Activated T-cell treated with anti-CD3 and anti-CD28 coated beads for 24 hours (primary cell): Measurements from ENCODE around the gene MEG3.

Experiments used
- DNase-seq: peaks from one replicate; pipeline ENCODE4 v3.0.0-alpha.2; 2020; ENCODE audit warnings: low read depth

MEG3 gene

DNA sequence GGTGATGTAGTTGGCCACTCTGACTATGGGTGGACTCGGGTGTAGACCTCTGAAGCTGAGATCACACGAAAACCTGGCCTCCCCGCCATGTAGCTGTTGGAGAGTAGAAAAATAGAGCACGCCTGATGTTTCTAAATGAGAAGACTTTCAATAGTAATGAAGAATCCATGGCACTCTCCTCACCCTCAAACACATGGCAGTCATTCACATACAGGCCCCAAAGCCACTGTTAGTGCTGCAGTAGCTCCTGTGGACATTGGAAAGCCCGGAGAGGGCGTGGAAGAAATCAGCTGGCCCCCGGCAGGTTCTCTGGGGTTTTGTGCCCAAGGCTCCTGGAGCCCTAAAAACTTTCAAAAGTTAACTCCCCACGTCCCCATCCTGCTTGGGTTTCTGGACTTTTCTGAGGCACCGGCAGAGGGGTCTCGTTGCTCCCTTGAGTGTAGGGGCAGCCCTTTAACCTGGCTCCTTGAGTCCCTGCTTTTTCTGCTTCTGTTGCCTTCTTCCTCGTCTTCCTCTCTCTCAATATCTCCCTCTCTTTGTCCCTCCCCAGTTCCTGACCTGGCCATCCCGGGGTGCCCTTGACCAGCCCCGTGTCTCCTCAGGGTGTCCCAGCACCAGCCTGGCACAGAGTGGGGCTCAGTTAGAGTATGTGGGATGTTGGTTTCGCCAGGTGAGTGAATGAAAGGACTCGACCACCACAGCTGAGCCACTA is 8.3 kb downstream of the MEG3 start:
- no peak for DNase-seq

DNA sequence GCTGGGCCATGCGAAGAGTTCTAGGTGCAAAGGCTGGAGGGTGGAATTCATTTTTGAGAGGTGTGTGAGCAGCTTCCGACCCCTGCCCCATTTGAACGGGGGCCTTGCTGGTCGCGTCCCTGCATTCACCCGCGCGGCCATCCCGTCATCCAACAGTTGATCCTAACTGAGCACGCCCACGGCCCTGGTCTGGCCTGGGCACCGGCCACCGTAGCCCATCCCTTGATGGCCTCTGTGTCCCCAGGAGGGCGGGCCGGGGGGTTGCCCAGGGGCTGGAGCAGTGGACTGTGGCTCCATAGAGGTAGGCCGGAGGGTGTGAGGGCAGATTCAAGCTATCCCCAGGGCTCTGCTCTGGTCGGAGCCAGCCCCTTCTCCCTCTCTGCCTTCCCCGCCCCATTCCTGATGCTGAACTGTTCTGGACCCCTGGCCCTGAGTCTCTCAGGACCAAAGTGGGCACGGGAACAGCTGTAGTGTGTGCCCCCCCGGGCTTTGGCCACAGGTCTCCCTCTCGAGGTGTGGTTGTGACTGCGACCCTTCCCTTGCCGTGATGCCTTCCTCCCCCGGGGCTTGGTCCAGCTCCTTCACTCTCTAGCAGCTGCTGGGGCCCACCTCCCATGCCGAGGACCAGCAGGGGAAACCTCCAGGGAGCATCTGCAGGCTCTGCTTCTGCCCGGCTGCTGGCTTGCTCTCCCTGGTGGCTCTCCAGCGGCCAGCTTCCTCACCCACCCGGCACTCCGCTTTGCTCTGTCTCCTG is 9.1 kb downstream of the MEG3 start:
- DNase-seq, result no peak

DNA sequence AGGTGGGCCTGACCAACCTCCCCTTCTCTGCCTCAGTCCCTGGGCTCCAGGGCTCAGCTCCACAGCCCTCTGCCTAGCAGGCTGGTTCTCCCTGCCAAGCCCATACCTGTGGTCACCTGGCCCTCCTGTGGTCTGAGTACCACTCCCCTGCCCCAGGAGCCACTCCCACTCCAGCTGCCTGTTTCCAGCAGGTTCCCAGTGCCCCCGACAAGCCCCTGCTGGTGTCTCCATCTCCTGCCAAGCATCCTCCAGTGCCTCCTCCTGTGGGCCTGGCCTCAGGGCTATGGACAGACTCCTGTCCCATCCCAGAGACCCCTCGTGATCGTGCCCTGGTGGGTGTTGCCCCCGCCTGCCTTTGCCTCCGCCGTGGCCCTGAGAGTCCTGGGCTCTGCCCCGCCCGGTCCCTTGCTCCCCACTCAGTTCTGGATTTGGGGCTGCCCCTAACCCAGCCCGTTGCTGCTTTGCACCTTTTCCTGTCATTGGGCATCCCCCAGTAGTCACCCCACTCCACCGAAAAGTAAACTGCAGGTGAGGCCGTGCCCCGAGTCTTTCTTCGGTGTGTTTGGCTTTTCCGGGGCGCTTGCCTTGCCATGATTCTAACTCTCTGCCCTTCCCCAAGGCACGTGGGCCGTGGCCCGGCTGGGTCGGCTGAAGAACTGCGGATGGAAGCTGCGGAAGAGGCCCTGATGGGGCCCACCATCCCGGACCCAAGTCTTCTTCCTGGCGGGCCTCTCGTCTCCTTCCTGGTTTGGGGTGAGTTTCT is 9.8 kb downstream of the MEG3 start:
- no peak for DNase-seq

DNA sequence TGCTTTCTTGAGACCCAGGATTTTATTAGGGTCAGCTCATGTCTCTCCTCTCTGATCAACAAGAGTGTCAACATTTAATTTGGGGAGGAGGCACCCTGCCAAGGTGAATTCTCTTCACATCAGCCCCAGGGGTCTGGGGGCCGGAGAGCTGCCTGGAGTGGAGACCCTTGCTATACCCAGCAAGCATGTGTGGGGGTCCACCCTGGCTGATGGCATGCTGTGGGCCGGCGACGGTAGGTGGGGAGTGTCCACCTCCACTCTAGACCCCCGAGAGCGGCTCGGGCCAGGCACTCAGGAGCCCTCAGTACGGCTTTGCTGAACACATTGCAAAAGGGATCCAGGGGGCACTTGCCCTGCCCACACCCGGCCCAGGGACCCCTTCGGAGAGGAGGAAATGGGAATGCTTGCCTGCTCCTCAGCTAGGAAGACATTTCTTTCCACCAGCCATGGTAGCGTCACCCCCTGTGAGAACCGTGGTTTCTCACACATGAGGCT is 10.4 kb downstream of the MEG3 start:
- DNase-seq, result no peak

DNA sequence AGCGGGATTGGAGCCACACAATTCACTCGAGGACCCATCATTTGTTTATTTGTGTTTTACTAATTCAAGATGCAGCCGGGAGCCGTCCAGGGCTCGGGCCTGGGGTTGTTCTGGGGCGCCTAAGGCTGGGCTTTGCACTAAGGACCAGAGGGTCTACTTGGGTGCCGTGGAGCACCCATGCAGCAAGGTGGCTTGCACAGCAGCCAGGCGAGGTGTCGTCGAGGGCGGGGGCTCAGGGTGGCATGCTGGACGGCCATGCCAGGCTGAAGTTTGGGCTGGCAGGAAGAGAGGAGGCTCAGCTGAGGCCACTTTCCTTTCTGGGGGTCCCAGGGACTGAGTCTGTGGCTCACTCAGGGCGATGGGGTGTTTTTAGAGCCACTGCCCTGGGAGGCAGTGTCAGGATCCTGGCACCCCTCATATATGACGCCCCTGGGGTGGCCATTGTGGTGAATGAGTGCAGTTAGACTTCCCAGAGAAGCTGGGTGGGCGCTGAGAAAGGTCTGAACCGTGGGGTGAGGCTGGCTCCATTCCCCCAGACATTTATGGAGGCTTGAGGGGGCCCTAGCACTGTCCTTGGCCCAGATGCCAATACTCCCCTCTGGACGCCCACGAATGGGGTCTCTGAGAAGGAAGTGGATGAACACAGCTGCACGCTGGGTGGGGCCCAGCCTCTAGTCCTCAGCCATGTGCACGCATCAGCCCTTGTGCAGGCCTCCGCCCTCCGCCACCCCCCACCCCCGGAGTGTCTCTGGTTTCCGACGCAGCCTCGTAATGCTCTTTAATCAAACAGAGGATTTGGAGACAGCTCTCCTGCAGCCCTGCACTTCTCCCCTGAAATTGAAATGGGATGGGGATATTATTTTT is 11.3 kb downstream of the MEG3 start:
- no peak for DNase-seq

DNA sequence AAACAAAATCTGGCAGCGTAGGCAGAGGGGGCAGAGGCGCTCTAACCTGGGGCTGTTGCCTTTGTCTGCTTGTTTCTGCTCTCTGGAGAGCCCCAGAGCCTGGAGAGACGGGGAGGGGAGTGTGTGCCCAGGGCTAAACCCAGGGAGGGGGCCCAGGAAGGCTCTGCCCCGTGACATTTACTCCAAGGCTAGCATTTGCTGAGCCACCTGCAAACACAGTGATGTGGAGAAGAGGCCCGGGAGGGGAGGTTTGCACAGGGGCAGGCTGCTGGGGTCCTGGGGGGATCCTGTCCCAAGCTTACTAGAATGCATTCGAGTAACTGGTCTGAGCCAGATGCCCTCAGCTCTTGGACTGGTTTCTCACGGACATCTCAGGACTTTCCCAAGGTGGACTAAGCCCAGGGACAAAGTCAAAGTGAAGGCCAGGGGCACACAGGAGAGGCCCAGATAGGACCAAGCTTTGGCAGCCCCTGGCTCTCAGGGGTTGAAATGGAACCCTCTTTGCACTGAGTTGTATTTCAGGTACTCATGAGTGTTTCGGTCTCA is 12.0 kb downstream of the MEG3 start:
- no peak for DNase-seq

DNA sequence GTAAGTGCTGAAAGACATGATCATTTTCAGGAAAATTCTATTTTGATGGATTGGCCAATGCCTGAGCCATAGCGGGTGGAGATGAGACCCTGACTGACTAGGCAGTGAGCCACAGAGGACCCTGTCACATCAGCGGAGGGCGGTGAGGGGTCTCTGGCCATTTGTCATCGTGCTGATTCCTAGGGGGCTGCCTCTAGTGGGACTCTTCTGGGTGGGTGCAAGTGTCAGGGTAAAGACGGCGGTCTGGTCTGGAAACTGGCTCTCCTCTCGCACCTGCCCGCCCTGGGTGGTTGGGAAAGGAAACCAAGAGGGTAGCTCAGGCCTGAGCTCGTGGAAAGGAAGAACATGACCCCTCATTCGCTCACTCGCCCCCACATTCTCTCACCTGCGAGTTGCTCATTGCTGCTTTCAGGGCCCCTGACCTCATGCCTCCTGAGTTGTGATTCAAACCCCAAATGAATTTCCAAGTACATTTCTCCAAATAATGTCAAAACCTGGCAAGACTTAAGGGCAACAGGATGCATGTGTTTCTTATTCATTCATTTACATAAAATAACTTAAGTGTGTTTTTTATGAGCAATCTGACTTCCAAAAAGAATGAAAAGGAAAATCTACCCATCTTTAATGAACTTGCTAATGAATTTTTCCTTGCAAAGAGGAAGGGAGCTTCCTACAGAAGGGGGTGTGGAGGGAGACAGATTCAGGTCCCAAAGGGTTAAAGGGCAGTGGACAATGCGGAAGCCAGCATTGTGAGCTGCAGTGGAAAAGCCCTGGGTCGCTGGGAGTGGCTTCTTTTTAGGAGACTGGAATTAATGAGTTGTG is 12.8 kb downstream of the MEG3 start:
- no peak for DNase-seq

DNA sequence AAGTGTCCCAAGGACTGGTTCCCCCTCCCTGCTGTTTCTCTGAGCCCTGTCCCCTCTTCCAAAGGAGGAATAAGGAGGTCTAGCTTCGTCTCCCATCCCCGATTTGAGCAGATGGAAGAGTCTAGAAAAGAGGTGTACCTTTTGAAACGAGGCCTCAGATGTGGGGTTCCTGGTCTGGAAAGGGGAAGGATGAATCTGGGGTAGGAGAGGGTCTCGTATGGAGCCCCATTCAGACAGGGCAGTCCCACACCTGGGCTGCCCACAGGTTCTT is 13.3 kb downstream of the MEG3 start:
- DNase-seq, result no peak

DNA sequence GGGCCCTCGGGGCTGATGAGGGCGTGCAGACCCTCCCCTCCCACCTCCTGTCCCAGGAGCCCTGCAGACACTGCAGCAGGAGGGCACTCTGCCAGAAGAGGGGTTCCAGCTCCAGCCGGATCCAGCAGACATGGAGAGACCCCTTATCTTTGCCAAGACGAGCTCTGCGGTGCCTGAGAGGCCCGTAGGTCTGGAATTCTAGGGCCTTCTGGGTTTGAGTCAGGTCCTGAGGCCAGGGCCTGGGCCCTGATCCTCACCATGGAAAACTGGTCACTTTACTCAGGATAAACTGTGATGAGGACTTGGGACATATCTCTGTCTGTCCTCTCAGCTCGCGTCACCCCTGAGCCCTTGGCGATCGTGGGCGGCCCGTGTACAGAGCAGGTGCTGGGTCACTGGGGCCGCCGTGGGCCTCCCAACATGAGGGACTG is 13.8 kb downstream of the MEG3 start:
- no peak for DNase-seq

DNA sequence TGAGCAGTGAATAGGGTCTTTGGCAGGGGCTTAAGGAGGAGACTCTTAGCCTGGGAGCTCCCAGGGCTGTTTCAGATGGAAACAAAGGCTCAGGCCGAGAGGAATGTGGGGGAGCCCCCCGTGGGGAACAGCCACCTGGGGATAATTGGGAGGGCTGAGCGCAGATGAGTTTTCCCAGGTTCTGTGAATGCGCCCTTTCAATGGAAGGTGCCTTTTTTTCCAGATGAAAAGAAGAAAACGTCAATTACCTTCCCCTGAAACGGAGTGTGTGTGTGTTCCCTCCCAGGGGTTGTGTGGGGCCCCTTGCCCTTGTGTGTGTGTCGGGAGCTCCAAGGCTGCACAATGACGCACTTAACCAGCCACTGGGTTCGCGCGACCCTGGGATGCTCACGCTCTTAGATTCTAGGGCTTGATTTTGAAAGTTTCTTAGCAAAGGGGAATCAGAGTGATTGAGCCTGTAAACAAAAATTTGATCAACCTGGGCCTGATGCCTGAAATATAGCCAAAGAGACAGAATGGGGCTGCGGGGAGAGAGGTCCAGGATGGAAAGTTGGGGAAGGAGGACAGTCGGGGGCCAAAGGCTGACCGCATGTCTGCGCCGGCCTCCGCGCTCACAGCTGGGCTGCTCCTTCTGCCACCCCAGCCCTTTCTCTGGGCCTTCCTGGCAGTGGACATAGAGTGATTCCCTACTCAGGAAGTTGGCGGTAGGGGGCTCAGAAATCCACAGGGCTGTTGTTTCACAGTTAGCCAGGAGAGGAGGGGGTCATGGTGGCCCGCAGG is 14.6 kb downstream of the MEG3 start:
- DNase-seq, result no peak

DNA sequence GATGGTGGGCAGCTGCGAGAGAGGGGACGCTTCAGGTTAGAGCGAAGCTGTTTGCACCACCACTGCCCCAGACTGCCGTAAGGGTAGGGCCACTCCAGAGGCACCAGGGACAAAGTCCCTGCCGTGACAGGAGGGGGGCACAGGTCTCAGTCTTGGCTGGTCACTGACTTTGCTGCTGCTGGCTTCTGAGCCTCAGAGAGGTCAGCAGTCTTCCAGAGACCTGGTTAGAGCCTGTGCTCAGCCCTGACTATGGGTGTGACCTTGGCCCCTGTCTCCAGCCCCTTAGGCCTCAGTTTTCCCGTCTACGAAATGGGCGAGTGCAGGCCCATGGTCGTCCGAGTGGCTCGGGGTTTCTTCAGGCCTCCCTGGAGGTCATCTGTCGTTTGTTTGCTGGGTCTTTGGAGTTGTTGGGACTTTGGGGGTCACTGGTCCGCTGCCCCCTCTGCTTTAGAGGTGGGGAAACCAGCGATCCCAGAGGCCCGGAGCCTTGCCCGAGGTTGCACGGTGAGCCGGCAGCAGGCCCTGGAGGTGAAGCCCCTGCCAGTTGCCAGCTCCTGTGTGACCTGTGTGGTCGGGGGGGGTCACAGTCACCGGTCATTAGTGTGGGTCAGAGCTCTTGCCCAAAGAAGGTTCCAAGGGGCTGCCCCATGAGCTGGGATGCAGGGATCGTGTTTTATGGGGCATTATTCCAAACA is 15.3 kb downstream of the MEG3 start:
- DNase-seq, result no peak

DNA sequence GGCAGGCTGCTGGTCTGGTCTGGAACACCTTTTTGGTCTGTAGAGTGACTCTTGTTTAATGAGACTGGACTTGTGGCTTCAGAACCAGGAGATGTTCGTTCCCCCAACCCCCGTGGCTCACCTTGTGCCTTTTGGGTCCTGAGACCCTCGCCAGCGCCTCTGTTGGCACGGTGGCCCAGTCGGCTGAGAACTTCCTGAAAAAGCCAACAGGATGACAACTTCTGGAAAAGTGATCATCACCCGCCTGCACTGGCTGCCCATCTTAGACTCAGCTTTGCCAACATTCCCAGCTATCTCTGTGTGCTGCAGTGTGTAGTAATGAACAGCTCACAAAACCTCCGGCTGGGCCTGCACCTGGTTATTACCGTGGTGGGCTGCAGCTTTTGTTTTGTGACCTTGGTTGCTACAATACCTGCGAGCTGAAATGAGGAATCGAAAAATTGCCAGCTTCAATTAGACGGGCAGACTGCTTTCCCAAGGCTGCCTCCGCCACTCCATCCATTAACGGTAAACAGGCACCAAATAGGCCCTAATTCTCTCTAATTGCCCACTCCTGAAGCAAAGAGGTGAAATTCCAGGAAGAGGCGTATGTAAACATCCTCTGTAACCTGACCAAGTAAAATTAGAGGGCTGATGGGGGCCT is 16.0 kb downstream of the MEG3 start:
- no peak for DNase-seq

DNA sequence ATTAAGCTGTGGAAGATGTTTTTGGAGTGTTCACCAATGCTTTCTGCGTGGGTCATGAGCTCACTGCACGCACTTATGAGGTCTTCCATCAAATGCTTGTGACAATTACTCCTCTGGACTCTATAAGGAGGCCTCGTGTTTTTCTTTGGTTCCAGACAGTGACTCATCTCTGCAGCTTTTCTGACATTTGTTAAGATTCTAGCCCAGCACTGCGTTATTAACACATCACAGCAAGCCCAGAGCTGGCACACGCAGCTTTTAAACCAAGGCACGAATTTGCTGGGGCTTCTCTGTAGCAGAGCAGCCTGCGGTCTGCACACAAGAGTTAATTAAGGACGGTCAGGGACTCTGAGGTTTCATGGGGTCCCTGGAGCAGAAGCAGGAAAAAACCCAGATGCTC is 16.9 kb downstream of the MEG3 start:
- DNase-seq, result no peak

DNA sequence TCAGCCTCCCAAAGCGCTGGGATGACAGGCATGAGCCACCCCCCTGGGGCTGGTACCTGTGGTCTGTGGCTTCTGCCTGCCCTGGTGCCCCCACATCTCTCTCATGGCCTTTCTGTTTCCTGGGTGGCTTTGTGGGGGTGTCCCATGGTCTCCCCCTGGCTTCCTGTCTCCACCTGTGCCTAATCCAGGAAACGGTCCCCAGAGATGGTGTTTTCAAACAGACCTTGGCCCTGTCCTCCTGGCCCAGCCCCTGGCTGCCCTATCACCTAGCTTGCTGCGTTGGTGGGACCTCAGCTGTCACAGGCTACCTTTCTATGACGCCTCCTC is 18.1 kb downstream of the MEG3 start:
- no peak for DNase-seq

DNA sequence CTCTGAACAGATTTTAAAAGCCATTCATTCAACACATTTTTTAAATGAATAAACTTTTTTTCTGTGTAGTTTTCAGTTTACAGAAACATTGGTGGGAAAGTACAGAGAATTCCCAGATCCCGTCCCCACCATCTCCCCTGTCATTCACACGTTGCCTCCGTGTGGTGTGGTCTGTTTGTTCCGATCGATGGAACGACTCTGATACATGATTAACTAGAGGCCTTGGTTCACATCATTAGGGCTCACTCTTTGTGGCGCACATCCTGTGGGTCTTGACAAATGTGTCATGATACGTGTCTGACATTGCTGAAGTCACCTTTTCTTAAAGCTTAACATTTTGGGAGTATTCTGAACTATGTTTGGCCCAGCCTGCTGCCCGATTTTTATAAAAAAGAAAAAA is 18.5 kb downstream of the MEG3 start:
- DNase-seq, result no peak

DNA sequence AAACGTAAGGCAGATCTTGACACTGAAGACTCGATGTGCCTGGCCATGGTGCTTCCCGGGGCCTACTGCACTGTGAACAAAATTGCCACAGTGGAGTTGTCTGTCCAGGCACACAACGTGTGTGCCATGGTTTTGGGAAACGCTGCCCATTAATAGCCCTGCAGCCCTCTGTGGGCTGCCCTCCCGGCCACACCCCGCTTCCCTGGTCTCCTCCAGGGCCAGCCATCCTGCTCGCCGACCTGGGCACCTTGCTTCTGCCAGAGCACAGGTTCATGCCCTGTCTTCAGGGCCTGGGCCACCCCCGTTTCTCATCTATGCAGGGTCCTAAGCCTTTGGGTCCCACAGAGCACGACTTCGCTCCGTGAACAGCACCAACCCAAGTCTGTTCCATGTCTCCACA is 18.9 kb downstream of the MEG3 start:
- DNase-seq, result no peak

DNA sequence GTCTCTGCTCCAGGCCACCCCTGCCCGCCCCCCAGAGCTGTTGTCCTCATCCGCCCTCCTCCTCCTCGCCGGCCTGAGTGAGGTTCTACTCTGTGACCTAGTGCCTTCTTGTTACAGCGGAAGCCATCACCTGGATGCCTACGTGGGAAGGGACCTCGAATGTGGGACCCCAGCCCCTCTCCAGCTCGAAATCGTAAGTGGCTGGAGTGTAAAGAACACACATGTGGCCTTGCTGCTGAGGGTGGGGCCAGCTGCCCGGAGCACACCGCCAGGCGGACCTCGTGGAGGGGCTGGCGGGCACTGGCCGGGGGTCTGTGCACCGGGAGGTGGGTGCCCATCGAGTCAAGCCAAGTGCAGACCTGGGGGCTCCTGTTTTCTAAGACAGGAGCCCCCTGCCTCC is 19.4 kb downstream of the MEG3 start:
- DNase-seq, result no peak

DNA sequence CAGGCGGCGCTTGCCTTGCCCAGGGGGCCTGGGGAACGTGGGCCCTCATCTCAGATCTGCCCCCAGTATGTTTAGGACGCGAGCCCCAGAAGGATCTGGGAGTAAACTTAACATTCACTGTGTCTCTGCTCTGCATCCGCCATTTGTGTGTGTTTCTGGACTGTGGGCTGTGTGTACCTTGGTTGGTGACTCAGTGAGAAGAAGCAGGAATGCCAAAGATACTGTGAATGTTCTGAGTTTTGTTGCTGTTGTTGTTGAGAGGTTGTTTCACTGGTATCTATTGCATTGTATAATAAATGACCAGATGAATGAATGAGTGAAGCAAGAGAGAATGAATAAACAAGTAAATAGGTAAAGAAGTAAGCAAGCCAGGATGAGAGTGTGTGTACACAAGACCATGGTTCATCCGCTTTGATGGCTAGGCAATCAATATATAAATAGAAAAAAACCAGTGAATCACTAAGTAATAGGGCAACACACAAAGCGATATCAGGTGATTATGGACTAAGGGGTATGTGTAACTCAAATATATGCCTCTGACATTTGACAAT is 20.5 kb downstream of the MEG3 start:
- no peak for DNase-seq
